Measurements from ENCODE around the gene DCAF15. TPM values are rescaled to one million over a fixed set of nuclear protein-coding genes. Genes with fewer than 3 reads are reported as not detected.

DCAF15 gene
- total RNA-seq, 1 experiment from 2014 or later, result 35.5 TPM

DNA sequence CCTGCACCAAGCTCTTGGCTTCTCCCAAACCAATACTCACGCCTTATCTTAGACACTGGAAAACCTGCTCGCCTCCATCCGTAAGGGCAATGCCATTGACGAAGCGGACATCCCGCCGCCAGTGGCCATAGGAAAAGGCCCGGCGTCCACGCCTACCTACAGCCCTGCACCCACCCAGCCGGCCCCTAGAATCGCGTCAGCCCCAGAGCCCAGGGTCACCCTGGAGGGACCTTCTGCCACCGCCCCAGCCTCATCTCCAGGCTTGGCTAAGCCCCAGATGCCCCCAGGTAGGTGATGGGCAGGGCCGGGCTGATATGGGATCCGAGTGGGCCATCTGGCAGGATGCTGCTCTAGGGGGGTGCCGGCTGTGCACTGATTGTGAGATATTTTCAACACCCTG is 39.0 kb upstream of the DCAF15 start:
- CTCF ChIA-PET, result no interaction called here
- Mint-ChIP-seq H3K4me1 (ENCODE audit: low read depth, unreplicated experiment) (no peaks in the 10 kb centered on the region), H3K4me3 (ENCODE audit: low read depth, unreplicated experiment) (no peak overlapping the region), H3K36me3 (ENCODE audit: insufficient read depth, unreplicated experiment) (peaks cover 20% of the 10 kb centered on the region), H3K9me3 (ENCODE audit: low read depth, unreplicated experiment) (no peaks in the 10 kb centered on the region), H3K27ac (ENCODE audit: unreplicated experiment) (no peak overlapping the region), H3K27me3 (ENCODE audit: unreplicated experiment) (no peaks in the 10 kb centered on the region)
- intact Hi-C loops (cut with micrococcal nuclease; ENCODE audit: unreplicated experiment), result no loop called here
- BruUV-seq (replicated peaks), result no TSS peak
- TF ChIP-seq, protein P1, sequence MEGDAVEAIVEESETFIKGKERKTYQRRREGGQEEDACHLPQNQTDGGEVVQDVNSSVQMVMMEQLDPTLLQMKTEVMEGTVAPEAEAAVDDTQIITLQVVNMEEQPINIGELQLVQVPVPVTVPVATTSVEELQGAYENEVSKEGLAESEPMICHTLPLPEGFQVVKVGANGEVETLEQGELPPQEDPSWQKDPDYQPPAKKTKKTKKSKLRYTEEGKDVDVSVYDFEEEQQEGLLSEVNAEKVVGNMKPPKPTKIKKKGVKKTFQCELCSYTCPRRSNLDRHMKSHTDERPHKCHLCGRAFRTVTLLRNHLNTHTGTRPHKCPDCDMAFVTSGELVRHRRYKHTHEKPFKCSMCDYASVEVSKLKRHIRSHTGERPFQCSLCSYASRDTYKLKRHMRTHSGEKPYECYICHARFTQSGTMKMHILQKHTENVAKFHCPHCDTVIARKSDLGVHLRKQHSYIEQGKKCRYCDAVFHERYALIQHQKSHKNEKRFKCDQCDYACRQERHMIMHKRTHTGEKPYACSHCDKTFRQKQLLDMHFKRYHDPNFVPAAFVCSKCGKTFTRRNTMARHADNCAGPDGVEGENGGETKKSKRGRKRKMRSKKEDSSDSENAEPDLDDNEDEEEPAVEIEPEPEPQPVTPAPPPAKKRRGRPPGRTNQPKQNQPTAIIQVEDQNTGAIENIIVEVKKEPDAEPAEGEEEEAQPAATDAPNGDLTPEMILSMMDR (IDR thresholded peaks at IDR 0.05; ENCODE audit: unreplicated experiment), result no peak
- no peak for DNase-seq

DNA sequence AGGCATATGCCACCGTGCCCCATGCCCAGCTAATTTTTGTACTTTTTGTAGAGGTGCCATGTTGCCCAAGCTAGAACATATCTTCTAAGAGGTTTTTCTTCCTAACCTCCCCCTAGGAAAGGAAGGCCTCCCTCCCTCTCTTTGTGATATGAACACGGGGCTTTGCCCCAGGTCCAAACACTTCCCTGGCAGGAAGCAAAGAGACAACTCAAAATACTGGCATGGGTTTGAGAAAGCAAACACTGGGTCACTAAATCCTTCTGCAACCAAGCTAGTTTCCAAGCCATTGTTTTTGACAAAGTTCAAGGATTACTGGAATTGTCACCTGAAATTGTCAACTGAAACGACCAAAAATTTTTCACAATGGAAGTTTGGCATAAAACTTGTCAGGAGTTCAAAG is 37.5 kb upstream of the DCAF15 start:
- Mint-ChIP-seq H3K27ac (ENCODE audit: unreplicated experiment) (no peak overlapping the region), H3K4me3 (ENCODE audit: low read depth, unreplicated experiment) (no peak overlapping the region), H3K9me3 (ENCODE audit: low read depth, unreplicated experiment) (no peaks in the 10 kb centered on the region), H3K27me3 (ENCODE audit: unreplicated experiment) (no peaks in the 10 kb centered on the region), H3K36me3 (ENCODE audit: insufficient read depth, unreplicated experiment) (peaks cover 19% of the 10 kb centered on the region), H3K4me1 (ENCODE audit: low read depth, unreplicated experiment) (no peaks in the 10 kb centered on the region)
- DNase-seq, result no peak
- CTCF ChIA-PET, result interaction anchor here (1.0 kb wide), 1 partner anchor 9 kb away, joined by 3 read pairs; the partner anchor contains the start of genes BRME1 and CC2D1A
- BruUV-seq (replicated peaks), result no TSS peak
- intact Hi-C loops (cut with micrococcal nuclease; ENCODE audit: unreplicated experiment), result no loop called here
- TF ChIP-seq, protein P1 (IDR thresholded peaks at IDR 0.05; ENCODE audit: unreplicated experiment), result no peak

DNA sequence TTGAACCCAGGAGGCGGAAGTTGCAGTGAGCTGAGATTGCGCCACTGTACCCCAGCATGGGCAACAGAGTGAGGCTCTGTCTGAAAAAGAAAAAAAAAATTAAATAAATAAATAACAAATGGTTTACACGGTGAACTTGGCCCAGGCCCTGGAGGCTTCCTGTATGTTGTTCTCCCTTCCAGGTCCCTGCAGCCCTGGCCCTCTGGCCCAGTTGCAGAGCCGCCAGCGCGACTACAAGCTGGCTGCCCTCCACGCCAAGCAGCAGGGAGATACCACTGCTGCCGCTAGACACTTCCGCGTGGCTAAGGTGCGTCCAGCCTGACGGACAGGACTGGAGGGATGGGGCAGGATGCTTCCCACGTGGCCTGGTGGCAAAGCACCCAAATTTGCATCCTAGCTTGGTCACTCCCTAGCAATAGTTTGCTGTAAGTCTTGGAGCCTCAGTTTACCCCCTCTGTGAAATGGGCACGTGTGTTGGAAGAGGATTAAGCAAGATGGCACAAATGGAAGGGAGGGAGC is 34.4 kb upstream of the DCAF15 start:
- TF ChIP-seq, protein P1 (IDR thresholded peaks at IDR 0.05; ENCODE audit: unreplicated experiment), result no peak
- intact Hi-C loops (cut with micrococcal nuclease; ENCODE audit: unreplicated experiment), result no loop called here
- no peak for DNase-seq
- H3K9me3 Mint-ChIP-seq (ENCODE audit: low read depth, unreplicated experiment), result no peaks in the 10 kb centered on the region
- CTCF ChIA-PET, result no interaction called here
- H3K4me1 Mint-ChIP-seq (ENCODE audit: low read depth, unreplicated experiment), result no peaks in the 10 kb centered on the region
- peaks cover 26% of the 10 kb centered on the region for H3K36me3 Mint-ChIP-seq (ENCODE audit: insufficient read depth, unreplicated experiment)
- H3K27me3 Mint-ChIP-seq (ENCODE audit: unreplicated experiment), result no peaks in the 10 kb centered on the region
- H3K4me3 Mint-ChIP-seq (ENCODE audit: low read depth, unreplicated experiment), result no peak overlapping the region
- BruUV-seq (replicated peaks), result no TSS peak
- H3K27ac Mint-ChIP-seq (ENCODE audit: unreplicated experiment), result no peak overlapping the region

DNA sequence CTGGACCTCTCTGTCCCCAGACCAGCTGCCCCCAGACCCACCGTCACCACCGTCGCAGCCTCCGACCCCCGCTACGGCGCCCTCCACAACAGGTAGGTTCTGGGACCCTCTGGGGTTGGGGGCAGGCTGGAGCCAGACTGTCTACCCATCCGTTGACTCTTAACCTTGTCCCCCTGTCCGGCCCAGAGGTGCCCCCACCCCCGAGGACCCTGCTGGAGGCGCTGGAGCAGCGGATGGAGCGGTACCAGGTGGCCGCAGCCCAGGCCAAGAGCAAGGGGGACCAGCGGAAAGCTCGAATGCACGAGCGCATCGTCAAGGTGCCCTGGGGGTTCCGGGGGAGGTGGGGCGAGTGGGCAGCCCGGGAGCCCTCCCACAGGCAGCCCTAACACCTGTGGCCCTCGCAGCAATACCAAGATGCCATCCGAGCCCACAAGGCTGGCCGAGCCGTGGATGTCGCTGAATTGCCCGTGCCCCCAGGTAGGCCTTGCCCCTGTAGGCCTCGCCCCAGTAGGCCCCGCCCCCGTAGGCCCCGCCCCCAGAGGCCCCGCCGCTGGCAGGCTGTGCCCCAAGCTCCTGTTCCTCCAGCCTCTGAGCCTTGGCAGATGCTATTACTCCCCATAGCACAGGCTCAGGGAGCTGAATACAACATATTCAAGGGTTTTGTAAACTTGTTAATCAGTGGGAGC is 33.4 kb upstream of the DCAF15 start:
- no peaks in the 10 kb centered on the region for H3K27me3 Mint-ChIP-seq (ENCODE audit: unreplicated experiment)
- TF ChIP-seq, protein P1 (IDR thresholded peaks at IDR 0.05; ENCODE audit: unreplicated experiment), result no peak
- no peak for DNase-seq
- no TSS peak for BruUV-seq (replicated peaks)
- no peak overlapping the region for H3K4me3 Mint-ChIP-seq (ENCODE audit: low read depth, unreplicated experiment)
- peaks cover 22% of the 10 kb centered on the region for H3K36me3 Mint-ChIP-seq (ENCODE audit: insufficient read depth, unreplicated experiment)
- CTCF ChIA-PET, result no interaction called here
- no peaks in the 10 kb centered on the region for H3K4me1 Mint-ChIP-seq (ENCODE audit: low read depth, unreplicated experiment)
- no peaks in the 10 kb centered on the region for H3K9me3 Mint-ChIP-seq (ENCODE audit: low read depth, unreplicated experiment)
- H3K27ac Mint-ChIP-seq (ENCODE audit: unreplicated experiment), result no peak overlapping the region
- intact Hi-C loops (cut with micrococcal nuclease; ENCODE audit: unreplicated experiment), result no loop called here
